T47D (cell line): ENCODE results near the gene ZNF557.
A peak's percentile ranks its signal among the peaks of the same experiment; 100 is the strongest.
"Not testable (repeated sequence)": the region's sequence is repeated elsewhere in the genome, so short reads cannot be mapped to it uniquely, and the experiment has no call there.

ENCODE experiments used
- DNase-seq, 2 experiments: peaks; one replicate each; pipeline versions ENCODE4 v3.0.0 to v3.0.0-alpha.2; 2011 to 2012; ENCODE audit warnings: low read depth in 1 of 2, low spot score in 1 of 2
- JUND ChIP-seq: IDR thresholded peaks from 2 replicates; pipeline ENCODE4 v1.6.1; 2012; ENCODE audit warnings: low read depth
- in situ Hi-C: cut with HindIII; loops from 2 replicates; pipeline ENCODE4 v1.10.0; 2016; ENCODE audit warnings: low sequenced_read_pairs, low pct_unique_long_range_greater_than_20kb

Gene ZNF557

GRCh38 chr19:7069042-7069903 is at the start of gene ZNF557:
ZNF557 (plus strand) TSS chr19:7069703; CDS start chr19:7075075, 5,372 bp downstream.
- TF ChIP-seq JUND, result no peak
- DNase-seq, result peak; percentile 76 to 96
- in situ Hi-C loops, result no loop called here

DNA sequence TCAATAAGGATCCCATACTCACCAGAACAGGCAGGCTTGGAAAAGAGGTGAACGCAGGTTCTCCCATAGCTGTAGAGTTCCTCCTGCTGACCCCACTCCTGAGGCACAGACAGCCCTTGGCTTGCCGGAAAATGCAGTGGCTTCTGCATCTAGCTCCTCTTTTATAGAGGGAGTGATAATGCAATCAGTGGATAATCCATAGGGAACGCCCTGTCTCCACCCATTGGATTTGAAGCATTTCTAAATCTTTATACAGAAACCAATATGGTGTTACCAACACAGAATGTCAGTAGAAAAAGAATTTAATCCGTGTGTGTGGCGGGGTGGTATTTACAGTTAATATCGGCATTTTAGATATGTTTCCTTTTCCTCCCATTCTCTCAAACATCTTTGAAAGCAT is 48.2 kb upstream of the ZNF557 start, which contains the start of gene MBD3L2B:
Gene MBD3L2B, minus strand, starts transcription at position 101 of the 400 bp plus-strand sequence. Its CDS starts 34 bp downstream, at position 67.
- in situ Hi-C loops, DNase-seq: not testable (repeated sequence)

DNA sequence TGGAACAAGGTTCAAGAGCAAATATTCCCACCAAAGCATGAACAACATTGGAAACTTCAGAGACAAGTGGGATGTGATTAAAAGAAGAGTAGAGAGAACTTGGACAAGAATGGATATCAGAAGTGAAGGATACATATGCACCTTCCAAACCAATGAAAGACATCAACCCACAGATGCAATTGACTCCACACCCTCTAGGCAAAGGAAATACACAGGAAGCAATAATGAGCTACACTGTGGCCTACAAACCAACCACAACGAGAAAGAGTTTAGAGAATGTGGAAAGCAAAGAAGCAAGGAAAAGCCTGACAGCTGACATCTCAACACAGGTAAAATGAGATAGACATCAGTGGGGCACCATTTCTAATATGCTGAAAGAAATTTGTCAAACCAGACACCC is 40.7 kb upstream of the ZNF557 start:
- in situ Hi-C loops, DNase-seq: not testable (repeated sequence)

DNA sequence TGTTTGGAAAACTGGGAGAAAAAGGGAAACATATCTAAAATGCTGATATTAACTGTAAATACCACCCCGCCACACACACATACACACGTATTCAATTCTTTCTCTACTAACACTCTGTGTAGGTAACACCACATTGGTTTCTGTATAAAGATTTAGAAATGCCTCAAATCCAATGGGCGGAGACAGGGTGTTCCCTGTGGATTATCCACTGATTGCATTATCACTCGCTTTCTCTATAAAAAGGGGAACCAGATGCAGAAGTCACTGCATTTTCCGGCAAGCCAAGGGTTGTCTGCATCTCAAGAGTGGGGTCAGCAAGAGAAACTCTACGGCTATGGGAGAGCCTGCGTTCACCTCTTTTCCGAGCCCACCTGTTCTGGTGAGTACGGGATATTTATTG is 39.2 kb upstream of the ZNF557 start, which contains the start of gene MBD3L5:
Gene MBD3L5, plus strand, starts transcription at position 301 of the 400 bp plus-strand sequence. Its CDS starts 34 bp downstream, at position 335.
- DNase-seq, in situ Hi-C loops: not testable (repeated sequence)

- DNase-seq, in situ Hi-C loops: not testable (repeated sequence)
Observed at GRCh38 chr19:7040079-7040478, 29.4 kb upstream of the ZNF557 start, which contains the start of gene MBD3L4. MBD3L4 (minus strand) TSS chr19:7040179; CDS start chr19:7040144, 35 bp downstream.

DNA sequence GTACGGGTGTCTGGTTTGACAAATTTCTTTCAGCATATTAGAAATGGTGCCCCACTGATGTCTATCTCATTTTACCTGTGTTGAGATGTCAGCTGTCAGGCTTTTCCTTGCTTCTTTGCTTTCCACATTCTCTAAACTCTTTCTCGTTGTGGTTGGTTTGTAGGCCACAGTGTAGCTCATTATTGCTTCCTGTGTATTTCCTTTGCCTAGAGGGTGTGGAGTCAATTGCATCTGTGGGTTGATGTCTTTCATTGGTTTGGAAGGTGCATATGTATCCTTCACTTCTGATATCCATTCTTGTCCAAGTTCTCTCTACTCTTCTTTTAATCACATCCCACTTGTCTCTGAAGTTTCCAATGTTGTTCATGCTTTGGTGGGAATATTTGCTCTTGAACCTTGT is 27.9 kb upstream of the ZNF557 start:
- in situ Hi-C loops, DNase-seq: not testable (repeated sequence)

- DNase-seq, in situ Hi-C loops: not testable (repeated sequence)
Observed at GRCh38 chr19:7049021-7049420, 20.5 kb upstream of the ZNF557 start, which contains the start of gene MBD3L2. MBD3L2 (plus strand) TSS chr19:7049321; CDS start chr19:7049374, 53 bp downstream.

DNA sequence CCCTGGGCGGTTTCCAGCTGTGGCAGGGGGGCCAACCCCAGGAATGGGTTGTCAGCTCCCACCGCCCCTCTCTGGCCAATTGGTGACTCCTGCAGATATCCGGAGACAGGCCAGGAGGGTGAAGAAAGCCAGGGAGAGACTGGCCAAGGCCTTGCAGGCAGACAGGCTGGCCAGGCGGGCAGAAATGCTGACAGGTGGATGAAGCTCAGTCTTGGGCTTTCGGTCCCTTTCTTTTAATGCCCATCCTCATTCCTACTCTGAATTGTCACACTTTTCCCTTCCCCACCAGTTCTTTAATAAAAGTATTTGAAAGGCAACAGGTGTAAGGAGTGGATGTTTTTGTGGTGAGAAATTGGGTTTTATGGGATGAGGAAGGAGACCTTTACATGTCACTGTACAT is 18.1 kb upstream of the ZNF557 start:
- in situ Hi-C loops, result not testable (repeated sequence)

DNA sequence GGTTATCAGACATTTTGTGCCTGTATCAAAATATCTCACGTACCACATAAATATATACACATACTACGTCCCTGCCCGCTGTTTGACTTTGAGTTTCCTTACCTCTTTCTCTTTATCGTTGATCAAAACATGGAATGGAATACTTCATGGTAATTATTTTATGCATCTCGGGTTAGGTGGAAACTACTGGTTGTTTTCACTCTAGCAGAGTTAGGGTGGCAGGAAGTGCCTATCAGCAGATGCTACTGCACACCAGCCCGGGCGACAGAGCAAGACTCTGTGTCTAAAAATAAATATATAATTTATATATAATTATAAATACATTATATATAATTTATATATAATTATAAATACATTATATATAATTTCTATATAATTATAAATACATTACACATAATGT is 16.6 kb upstream of the ZNF557 start:
- in situ Hi-C loops, DNase-seq: not testable (repeated sequence)

More for the DNA sequence above, 18.1 kb upstream of the ZNF557 start:
- DNase-seq, result not testable (repeated sequence)

DNA sequence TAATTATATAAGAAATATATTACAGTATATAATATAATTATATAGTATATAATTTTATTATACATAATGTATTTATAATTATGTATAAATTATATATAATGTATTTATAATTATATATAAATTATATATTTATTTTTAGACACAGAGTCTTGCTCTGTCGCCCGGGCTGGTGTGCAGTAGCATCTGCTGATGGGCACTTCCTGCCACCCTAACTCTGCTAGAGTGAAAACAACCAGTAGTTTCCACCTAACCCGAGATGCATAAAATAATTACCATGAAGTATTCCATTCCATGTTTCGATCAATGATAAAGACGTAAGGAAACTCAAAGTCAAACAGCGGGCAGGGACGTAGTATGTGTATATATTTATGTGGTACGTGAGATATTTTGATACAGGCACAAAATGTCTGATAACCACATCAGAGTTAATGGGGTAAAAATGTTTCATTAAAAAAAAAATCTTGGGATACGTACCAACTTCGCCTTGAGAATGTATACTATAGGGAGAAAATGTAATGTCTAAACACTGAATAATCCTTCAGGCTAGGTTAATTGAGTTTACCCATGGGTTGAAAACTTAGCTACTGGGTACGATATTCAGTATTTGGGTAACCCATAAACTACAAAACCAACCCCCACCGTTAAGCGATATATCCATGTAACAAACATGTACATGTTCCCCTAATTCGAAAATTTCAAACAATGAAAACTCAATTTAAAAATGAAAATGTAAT is 14.7 kb upstream of the ZNF557 start:
- DNase-seq, in situ Hi-C loops: not testable (repeated sequence)

DNA sequence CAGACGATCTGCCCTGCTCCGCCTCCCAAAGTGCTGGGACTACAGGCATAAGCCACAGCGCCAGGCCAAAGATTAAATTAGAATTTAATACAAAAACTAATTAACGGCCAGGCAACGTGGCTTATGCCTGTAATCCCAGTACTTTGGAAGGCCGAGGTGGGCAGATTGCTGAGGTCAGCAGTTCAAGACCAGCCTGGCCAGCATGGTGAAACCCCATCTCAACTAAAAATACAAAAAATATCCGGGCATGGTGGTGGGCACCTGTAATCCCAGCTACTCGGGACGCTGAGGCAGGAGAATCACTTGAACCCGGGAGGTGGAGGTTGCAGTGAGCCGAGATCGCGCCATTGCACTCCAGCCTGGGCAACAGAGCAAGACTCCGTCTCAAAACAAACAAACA is 13.8 kb upstream of the ZNF557 start:
- DNase-seq, in situ Hi-C loops: not testable (repeated sequence)

- DNase-seq, in situ Hi-C loops: not testable (repeated sequence)
Observed at GRCh38 chr19:7056371-7056770, 13.1 kb upstream of the ZNF557 start.

GRCh38 chr19:7058576-7058975 is 10.9 kb upstream of the ZNF557 start, which contains the start of gene MBD3L3:
MBD3L3 (minus strand) TSS chr19:7058676; CDS start chr19:7058605, 71 bp downstream.
- in situ Hi-C loops, DNase-seq: not testable (repeated sequence)

GRCh38 chr19:7059977-7060376 is 9.5 kb upstream of the ZNF557 start:
- DNase-seq, in situ Hi-C loops: not testable (repeated sequence)
